Measurements from ENCODE around the gene GASK1B. TPM values are rescaled to one million over a fixed set of nuclear protein-coding genes. Genes with fewer than 3 reads are reported as not detected.

Gene GASK1B
- total RNA-seq, result not detected

GRCh38 chr4:158172261-158173258, at the start of gene GASK1B:
TSS of gene GASK1B (minus strand) at chr4:158173025. CDS start at chr4:158171375, 1,650 bp downstream.

GRCh38 chr4:158209825-158210807, 37.3 kb upstream of the GASK1B start, which contains the start of gene TMEM144:
TSS of gene TMEM144 (plus strand) at chr4:158210486. CDS start at chr4:158212668, 2,182 bp downstream.

Other genes with a start within 250 kb of the GASK1B start
- under 1 TPM in 1 of 2 experiments, not detected in 1; 0.15 TPM for gene TMEM144, start 37.5 kb upstream of the GASK1B start, total RNA-seq